Smooth muscle cell (in vitro differentiated cells): ENCODE results near the gene CALCB. TPM values are rescaled to one million over a fixed set of nuclear protein-coding genes. Genes with fewer than 3 reads are reported as not detected.
"Not testable (repeated sequence)": the region's sequence is repeated elsewhere in the genome, so short reads cannot be mapped to it uniquely, and the experiment has no call there.

ENCODE experiments used
- DNase-seq: peaks from one replicate; lab custom pipeline; 2025; ENCODE audit not compliant: unreplicated experiment; lab: John Stamatoyannopoulos, UW
- H2AFZ ChIP-seq: fragments of 200-600 bp; sonication (generic); 2 replicates; pipeline ENCODE4 v1.6.0; 2016; ENCODE audit warnings: antibody characterized with exemption, low read depth, mild to moderate bottlenecking
- H3F3A ChIP-seq: fragments of 200-600 bp; sonication (generic); 2 replicates; pipeline ENCODE4 v1.6.0; 2017; ENCODE audit warnings: antibody characterized with exemption, low read depth
- H3K27ac ChIP-seq: fragments of 200-600 bp; sonication (generic); 2 replicates; pipeline ENCODE4 v1.5.1; 2016; ENCODE audit warnings: low read depth, mild to moderate bottlenecking
- H3K27me3 ChIP-seq: fragments of 200-600 bp; sonication (generic); 2 replicates; pipeline ENCODE4 v1.6.1; 2016; ENCODE audit warnings: low read depth, mild to moderate bottlenecking
- H3K36me3 ChIP-seq: fragments of 200-600 bp; sonication (generic); 2 replicates; pipeline ENCODE4 v1.5.1; 2016; ENCODE audit warnings: low read depth
- H3K4me1 ChIP-seq: fragments of 200-600 bp; sonication (generic); 2 replicates; pipeline ENCODE4 v1.5.1; 2016; ENCODE audit warnings: low read depth
- H3K4me2 ChIP-seq: fragments of 200-600 bp; sonication (generic); 2 replicates; pipeline ENCODE4 v1.6.0; 2016; ENCODE audit warnings: mild to moderate bottlenecking
- H3K4me3 ChIP-seq: fragments of 200-600 bp; sonication (generic); 2 replicates; pipeline ENCODE4 v1.5.1; 2016; ENCODE audit warnings: mild to moderate bottlenecking
- H3K79me2 ChIP-seq: fragments of 200-600 bp; sonication (generic); 2 replicates; pipeline ENCODE4 v1.6.0; 2016; ENCODE audit warnings: low read depth, mild to moderate bottlenecking
- H3K9ac ChIP-seq: fragments of 200-600 bp; sonication (generic); 2 replicates; pipeline ENCODE4 v1.6.0; 2016; ENCODE audit warnings: low read depth
- H3K9me3 ChIP-seq: fragments of 200-600 bp; sonication (generic); replicated peaks from 2 replicates; pipeline ENCODE4 v1.5.1; 2016; ENCODE audit warnings: low read depth
- H4K20me1 ChIP-seq: fragments of 200-600 bp; sonication (generic); 2 replicates; pipeline ENCODE4 v1.6.0; 2016; ENCODE audit warnings: low read depth
- CTCF ChIP-seq: fragments of 200-600 bp; sonication (generic); IDR thresholded peaks from 2 replicates; pipeline ENCODE4 v1.5.1; 2017; ENCODE audit warnings: borderline replicate concordance, mild to moderate bottlenecking, antibody characterized with exemption; ENCODE audit not compliant: insufficient read depth, poor library complexity, severe bottlenecking
- WGBS: methylation state at CpG from one replicate; pipeline ENCODE4 v1.1.7; 2016; ENCODE audit warnings: low lambda C conversion rate; 5-methylcytosine and 5-hydroxymethylcytosine counted together
- polyA plus RNA-seq: library from polyadenylated mRNA; unstranded; fragments of >200 nt; fragmentation: Nextera tagmentation; extraction: Ambion mirVana; gene quantifications from 2 replicates; pipeline ENCODE4 v1.2.1, GENCODE V29; 2016
- total RNA-seq: library from RNA; depleted of rRNA; stranded (reverse); fragments of >200 nt; gene quantifications from 2 replicates; pipeline ENCODE4 v1.2.3, GENCODE V29; 2014

Gene CALCB
- total and polyA plus RNA-seq, 2 experiments from 2014 or later = not detected

GRCh38 chr11:15055620-15056356 lies 17.6 kb upstream of the CALCB start:
- no peaks in the 10 kb centered on the region for H3K9me3 ChIP-seq
- no peak for TF ChIP-seq CTCF
- no peak overlapping the region for H2AFZ ChIP-seq
- H4K20me1 ChIP-seq = no peaks in the 10 kb centered on the region
- no peaks in the 10 kb centered on the region for H3K4me1 ChIP-seq
- no peaks in the 10 kb centered on the region for H3K27me3 ChIP-seq
- no peaks in the 10 kb centered on the region for H3K36me3 ChIP-seq
- no peak overlapping the region for H3K27ac ChIP-seq
- no peak overlapping the region for H3K4me2 ChIP-seq
- H3K9ac ChIP-seq = no peak overlapping the region
- H3K4me3 ChIP-seq = no peak overlapping the region
- H3F3A ChIP-seq = no peaks in the 10 kb centered on the region
- no peaks in the 10 kb centered on the region for H3K79me2 ChIP-seq
- WGBS = 82% methylated on average over 3 of the region's 3 CpGs
- DNase-seq = no peak

DNA sequence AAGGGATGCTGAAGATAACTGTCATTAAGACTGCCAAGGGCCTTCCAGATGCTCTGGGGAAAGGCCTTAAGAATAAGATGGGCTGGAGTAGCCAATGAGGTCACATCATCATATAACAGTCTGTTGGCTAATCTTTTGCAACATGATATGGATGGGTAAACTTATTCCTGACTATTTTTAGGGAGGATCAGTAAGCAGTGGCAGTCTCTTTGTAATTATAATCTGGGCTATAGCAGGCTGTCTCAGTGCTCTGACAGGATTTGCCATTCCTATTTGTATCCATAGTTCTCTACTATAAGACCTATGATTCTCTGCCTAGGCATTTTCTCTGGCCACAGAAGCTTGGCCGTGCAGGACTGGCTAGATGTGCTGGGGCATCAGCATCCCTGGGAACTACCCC lies 16.1 kb upstream of the CALCB start:
- no peak for TF ChIP-seq CTCF
- Histone ChIP-seq H3K79me2 (no peaks in the 10 kb centered on the region), H3K27ac (no peak overlapping the region), H3K4me1 (no peaks in the 10 kb centered on the region), H3K4me2 (no peak overlapping the region), H3K27me3 (no peaks in the 10 kb centered on the region), H3F3A (no peaks in the 10 kb centered on the region), H3K9me3 (no peaks in the 10 kb centered on the region), H3K36me3 (no peaks in the 10 kb centered on the region), H3K4me3 (no peak overlapping the region), H3K9ac (no peak overlapping the region), H4K20me1 (no peaks in the 10 kb centered on the region), H2AFZ (no peak overlapping the region)
- 67% methylated on average over 1 of the region's 1 CpG for WGBS
- no peak for DNase-seq

DNA sequence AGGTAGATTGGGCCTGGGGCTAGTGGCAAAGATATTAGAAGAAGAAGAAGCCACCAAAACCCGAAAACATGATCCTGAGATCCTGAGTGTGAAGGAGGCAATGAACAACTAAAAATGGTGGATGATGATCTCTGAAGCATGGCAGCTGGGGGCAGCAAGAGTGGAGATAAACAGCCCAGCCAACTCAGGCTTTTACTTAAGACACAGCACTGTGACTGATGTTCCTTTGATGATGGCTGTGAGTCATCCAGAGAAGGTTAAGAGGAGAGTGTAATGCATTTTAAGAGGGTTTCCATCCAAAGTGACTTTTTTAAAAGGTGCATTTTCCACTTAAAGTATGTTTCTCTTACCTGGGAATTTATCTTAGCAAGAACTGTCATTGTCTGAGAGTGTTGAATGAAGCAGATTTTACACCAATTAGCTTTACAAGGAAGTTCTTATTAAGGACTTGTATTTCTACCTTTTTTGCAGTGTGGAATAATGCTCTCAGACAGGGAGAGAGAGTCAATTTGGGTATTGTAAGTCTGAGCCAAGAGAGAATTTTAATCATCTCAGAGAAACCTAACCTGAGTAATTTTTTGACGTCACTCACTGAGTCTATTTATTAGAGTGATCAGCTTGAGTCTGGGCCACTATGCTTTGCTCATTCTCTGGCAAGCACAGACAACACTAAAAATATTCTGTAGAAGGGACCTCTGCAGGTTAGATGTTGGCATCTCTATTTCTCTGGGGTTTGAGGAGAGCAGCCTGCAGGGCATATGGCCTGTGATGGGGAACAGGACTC lies 14.1 kb upstream of the CALCB start:
- H2AFZ ChIP-seq = no peak overlapping the region
- no peaks in the 10 kb centered on the region for H3F3A ChIP-seq
- H3K4me2 ChIP-seq = no peak overlapping the region
- no peaks in the 10 kb centered on the region for H4K20me1 ChIP-seq
- H3K4me3 ChIP-seq = no peak overlapping the region
- DNase-seq = no peak
- H3K9ac ChIP-seq = no peak overlapping the region
- H3K4me1 ChIP-seq = no peaks in the 10 kb centered on the region
- H3K27ac ChIP-seq = no peak overlapping the region
- TF ChIP-seq CTCF = no peak
- H3K27me3 ChIP-seq = no peaks in the 10 kb centered on the region
- 62% methylated on average over 2 of the region's 2 CpGs for WGBS
- H3K36me3 ChIP-seq = no peaks in the 10 kb centered on the region
- H3K9me3 ChIP-seq = no peaks in the 10 kb centered on the region
- H3K79me2 ChIP-seq = no peaks in the 10 kb centered on the region

DNA sequence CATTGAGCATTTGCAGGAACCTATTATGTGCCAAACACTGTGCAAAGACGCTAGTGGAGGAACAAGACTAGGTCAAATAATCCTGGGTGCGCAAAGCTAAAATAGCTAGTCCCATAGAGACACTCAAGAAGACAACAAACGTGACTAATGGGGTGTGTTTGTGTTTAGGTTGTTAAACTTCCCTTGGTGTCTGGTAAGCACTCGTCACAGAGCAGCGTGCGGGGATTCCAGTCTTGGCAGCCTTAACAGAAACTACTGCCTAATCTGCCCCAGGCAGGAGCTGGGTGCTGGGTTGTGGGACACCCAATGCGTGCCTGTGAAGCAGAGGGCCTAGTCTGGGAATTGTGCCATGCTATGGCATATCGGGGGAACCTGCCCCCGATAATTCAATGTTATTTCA lies 10.8 kb upstream of the CALCB start:
- Histone ChIP-seq H3K4me1 (no peaks in the 10 kb centered on the region), H3K27me3 (no peaks in the 10 kb centered on the region), H3F3A (no peaks in the 10 kb centered on the region), H3K79me2 (no peaks in the 10 kb centered on the region), H3K9me3 (no peaks in the 10 kb centered on the region), H3K9ac (no peak overlapping the region), H3K4me3 (no peak overlapping the region), H3K4me2 (no peak overlapping the region), H3K27ac (no peak overlapping the region), H4K20me1 (no peaks in the 10 kb centered on the region), H2AFZ (no peak overlapping the region), H3K36me3 (no peaks in the 10 kb centered on the region)
- DNase-seq = no peak
- WGBS = 87% methylated on average over 9 of the region's 9 CpGs
- no peak for TF ChIP-seq CTCF

GRCh38 chr11:15069751-15070150 lies 3.6 kb upstream of the CALCB start:
- H3F3A ChIP-seq, H3K4me1 ChIP-seq, H3K9ac ChIP-seq, H3K4me2 ChIP-seq, H3K4me3 ChIP-seq, H3K9me3 ChIP-seq, H3K79me2 ChIP-seq, H2AFZ ChIP-seq, H3K27ac ChIP-seq, DNase-seq, H4K20me1 ChIP-seq, H3K36me3 ChIP-seq: not testable (repeated sequence)
- 93% methylated on average over 7 of the region's 7 CpGs for WGBS
- peaks cover 24% of the 10 kb centered on the region for H3K27me3 ChIP-seq
